ENCODE measurements around the gene KCNK1.

Gene KCNK1

GRCh38 chr1:233627823-233628222 lies 13.9 kb downstream of the KCNK1 start:
- DNase-seq (ENCODE audit: extremely low spot score), result no peak
- POLR2A ChIA-PET, result no interaction called here
- TF ChIP-seq, protein P1, sequence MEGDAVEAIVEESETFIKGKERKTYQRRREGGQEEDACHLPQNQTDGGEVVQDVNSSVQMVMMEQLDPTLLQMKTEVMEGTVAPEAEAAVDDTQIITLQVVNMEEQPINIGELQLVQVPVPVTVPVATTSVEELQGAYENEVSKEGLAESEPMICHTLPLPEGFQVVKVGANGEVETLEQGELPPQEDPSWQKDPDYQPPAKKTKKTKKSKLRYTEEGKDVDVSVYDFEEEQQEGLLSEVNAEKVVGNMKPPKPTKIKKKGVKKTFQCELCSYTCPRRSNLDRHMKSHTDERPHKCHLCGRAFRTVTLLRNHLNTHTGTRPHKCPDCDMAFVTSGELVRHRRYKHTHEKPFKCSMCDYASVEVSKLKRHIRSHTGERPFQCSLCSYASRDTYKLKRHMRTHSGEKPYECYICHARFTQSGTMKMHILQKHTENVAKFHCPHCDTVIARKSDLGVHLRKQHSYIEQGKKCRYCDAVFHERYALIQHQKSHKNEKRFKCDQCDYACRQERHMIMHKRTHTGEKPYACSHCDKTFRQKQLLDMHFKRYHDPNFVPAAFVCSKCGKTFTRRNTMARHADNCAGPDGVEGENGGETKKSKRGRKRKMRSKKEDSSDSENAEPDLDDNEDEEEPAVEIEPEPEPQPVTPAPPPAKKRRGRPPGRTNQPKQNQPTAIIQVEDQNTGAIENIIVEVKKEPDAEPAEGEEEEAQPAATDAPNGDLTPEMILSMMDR (IDR thresholded peaks at IDR 0.05; ENCODE audit: control extremely low read depth, extremely low read depth, low read depth, missing control alignments), result no peak
- CTCF ChIA-PET, result interaction anchor here (1.6 to 4.2 kb wide), 2 partner anchors 9 to 12 kb away, joined by 4 to 12 read pairs; no protein-coding TSS in a partner anchor

DNA sequence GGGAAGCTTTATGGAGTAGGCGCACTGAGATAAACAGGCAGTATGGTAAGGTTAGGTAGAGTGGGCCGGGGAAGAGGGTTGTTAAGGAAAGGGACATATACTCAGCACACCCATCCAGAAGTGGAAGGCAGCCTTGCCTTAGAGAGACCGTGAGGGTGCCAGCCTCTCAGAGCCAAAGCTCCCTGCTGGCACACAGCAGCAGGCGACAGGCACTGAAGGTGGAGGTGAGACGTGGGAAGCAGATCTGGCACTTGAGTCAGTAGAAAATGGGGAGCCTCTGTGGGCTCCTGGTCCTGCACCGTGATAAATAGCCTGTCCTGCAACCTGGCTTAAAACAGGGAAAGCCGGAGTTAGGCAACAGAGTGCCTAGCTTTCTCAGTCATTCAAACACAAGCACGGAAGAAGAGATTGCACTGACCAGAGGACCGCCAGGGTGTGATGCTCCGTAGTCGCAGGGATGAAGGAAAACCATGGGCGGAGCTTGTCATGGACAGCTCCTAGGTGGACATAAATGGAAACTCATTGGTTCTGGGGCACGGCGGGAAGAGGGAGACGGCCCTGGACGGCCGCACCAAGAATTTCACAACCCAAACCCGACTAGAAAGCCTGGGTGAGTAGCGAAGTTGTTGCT lies 15.5 kb downstream of the KCNK1 start:
- CTCF ChIA-PET, result interaction anchor here (1.1 to 4.2 kb wide), 3 partner anchors 11 to 19 kb away, joined by 3 to 12 read pairs (median 4); no protein-coding TSS in a partner anchor
- POLR2A ChIA-PET, result no interaction called here
- DNase-seq (ENCODE audit: extremely low spot score), result no peak
- TF ChIP-seq, protein P1 (IDR thresholded peaks at IDR 0.05; ENCODE audit: control extremely low read depth, extremely low read depth, low read depth, missing control alignments), result no peak

- TF ChIP-seq, protein P1 (IDR thresholded peaks at IDR 0.05; ENCODE audit: control extremely low read depth, extremely low read depth, low read depth, missing control alignments), result no peak
- ChIA-PET POLR2A (no interaction called here), CTCF (interaction anchor here (1.0 to 4.2 kb wide), 4 partner anchors 13 to 62 kb away, joined by 3 to 12 read pairs (median 3); no protein-coding TSS in a partner anchor)
- no peak for DNase-seq (ENCODE audit: extremely low spot score)
These were observed 18.0 kb downstream of the KCNK1 start for GRCh38 chr1:233631810-233632405.

GRCh38 chr1:233632436-233632835 lies 18.5 kb downstream of the KCNK1 start:
- CTCF ChIA-PET, result interaction anchor here (1.0 to 1.6 kb wide), 2 partner anchors 12 to 63 kb away, joined by 3 to 5 read pairs; no protein-coding TSS in a partner anchor
- TF ChIP-seq, protein P1 (IDR thresholded peaks at IDR 0.05; ENCODE audit: control extremely low read depth, extremely low read depth, low read depth, missing control alignments), result no peak
- POLR2A ChIA-PET, result no interaction called here
- no peak for DNase-seq (ENCODE audit: extremely low spot score)

DNA sequence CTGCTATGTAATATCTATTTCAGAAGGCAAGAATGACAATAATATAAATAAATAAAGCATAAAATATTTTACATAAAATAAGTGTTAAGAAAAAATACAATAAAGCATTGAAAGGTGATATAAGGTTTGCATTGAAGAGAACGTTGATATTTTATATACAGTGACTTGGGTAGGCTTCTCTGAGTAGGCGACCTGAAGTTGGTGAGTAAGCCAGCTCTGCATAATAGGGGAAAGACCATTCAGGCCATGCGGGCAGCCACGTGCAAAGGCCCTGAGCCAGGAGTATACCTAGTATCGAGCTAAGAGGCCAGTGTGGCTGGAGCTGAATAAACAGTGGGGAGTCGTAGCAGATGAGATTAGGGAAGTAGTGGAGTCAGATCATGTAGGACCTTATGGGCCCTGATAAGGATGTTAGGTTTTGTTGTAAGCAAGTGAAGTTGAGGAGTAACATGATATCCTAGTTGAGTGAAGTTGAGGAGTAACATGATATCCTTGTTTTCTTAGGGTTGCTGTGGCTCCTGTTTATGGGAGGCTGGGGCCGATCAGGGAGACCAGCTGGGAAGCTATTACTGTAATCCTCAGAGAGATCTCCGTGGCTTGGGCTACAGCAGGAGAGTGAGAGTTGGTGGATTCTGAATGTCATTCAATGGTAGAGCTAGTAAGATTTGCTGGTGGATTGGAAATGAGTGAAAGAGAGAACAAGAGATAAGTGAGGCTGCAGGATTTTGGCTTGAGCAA lies 22.0 kb downstream of the KCNK1 start:
- POLR2A ChIA-PET, result no interaction called here
- TF ChIP-seq, protein P1 (IDR thresholded peaks at IDR 0.05; ENCODE audit: control extremely low read depth, extremely low read depth, low read depth, missing control alignments), result no peak
- CTCF ChIA-PET, result interaction anchor here (1.1 to 2.3 kb wide), 3 partner anchors 10 to 195 kb away, joined by 3 to 6 read pairs (median 4); no protein-coding TSS in a partner anchor
- DNase-seq (ENCODE audit: extremely low spot score), result no peak

- ChIA-PET POLR2A (no interaction called here), CTCF (interaction anchor here (1.1 to 2.3 kb wide), 3 partner anchors 9 to 195 kb away, joined by 3 to 6 read pairs (median 4); no protein-coding TSS in a partner anchor)
- no peak for DNase-seq (ENCODE audit: extremely low spot score)
- TF ChIP-seq, protein P1 (IDR thresholded peaks at IDR 0.05; ENCODE audit: control extremely low read depth, extremely low read depth, low read depth, missing control alignments), result no peak
These were observed 22.6 kb downstream of the KCNK1 start for GRCh38 chr1:233636503-233636877.
